Mucosa of rectum (tissue), 2 donors: ENCODE results near the gene SMC6.
A peak's percentile ranks its signal among the peaks of the same experiment; 100 is the strongest.

Experiments
- H3K27ac ChIP-seq, 2 donors: one replicate each; pipeline ENCODE4 v1.7.0; 2013; ENCODE audit warnings: inconsistent platforms in 2 of 2, low read depth in 2 of 2, low read length in 2 of 2
- H3K27me3 ChIP-seq, 2 donors: one replicate each; pipeline ENCODE4 v1.7.0; 2013; ENCODE audit warnings: low read length in 2 of 2; ENCODE audit not compliant: control insufficient read depth in 2 of 2, insufficient read depth in 2 of 2
- H3K36me3 ChIP-seq, 2 donors: one replicate each; pipeline ENCODE4 v1.7.0; 2013; ENCODE audit warnings: low read length in 2 of 2; ENCODE audit not compliant: control insufficient read depth in 2 of 2, insufficient read depth in 2 of 2
- H3K4me1 ChIP-seq, 2 donors: one replicate each; pipeline ENCODE4 v1.7.0; 2013; ENCODE audit warnings: low read length in 2 of 2, mild to moderate bottlenecking in 1 of 2; ENCODE audit not compliant: control insufficient read depth in 2 of 2, insufficient read depth in 2 of 2
- H3K4me3 ChIP-seq, 2 donors: one replicate each; pipeline ENCODE4 v1.7.0; 2013; ENCODE audit warnings: low read length in 2 of 2
- H3K9ac ChIP-seq, 2 donors: one replicate each; pipeline ENCODE4 v1.7.0; 2013; ENCODE audit warnings: low read length in 2 of 2, low read depth in 1 of 2, mild to moderate bottlenecking in 1 of 2
- H3K9me3 ChIP-seq, 2 donors: one replicate each; pipeline ENCODE4 v1.7.0; 2013; ENCODE audit warnings: low read length in 2 of 2; ENCODE audit not compliant: control insufficient read depth in 2 of 2
- donor health status: healthy.
- donor health status: Normal muscosa, but diverticular disease.

The SMC6 gene

GRCh38 chr2:17658251-17658843 lies 95.3 kb downstream of the SMC6 start:
- Histone ChIP-seq H3K27me3 (no peaks in the 10 kb centered on the region), H3K4me1 (no peaks in the 10 kb centered on the region), H3K9ac (no peak overlapping the region), H3K9me3 (no peaks in the 10 kb centered on the region), H3K27ac (no peak overlapping the region), H3K4me3 (no peak overlapping the region), H3K36me3 (peaks cover 0 to 4% of the 10 kb centered on the region in 2 donors)

- Histone ChIP-seq H3K9me3 (no peaks in the 10 kb centered on the region), H3K27ac (no peak overlapping the region), H3K36me3 (peaks cover 0 to 4% of the 10 kb centered on the region in 2 donors), H3K4me3 (no peak overlapping the region), H3K9ac (no peak overlapping the region), H3K4me1 (no peaks in the 10 kb centered on the region), H3K27me3 (no peaks in the 10 kb centered on the region)
Measured at GRCh38 chr2:17657759-17658158, 95.9 kb downstream of the SMC6 start.

DNA sequence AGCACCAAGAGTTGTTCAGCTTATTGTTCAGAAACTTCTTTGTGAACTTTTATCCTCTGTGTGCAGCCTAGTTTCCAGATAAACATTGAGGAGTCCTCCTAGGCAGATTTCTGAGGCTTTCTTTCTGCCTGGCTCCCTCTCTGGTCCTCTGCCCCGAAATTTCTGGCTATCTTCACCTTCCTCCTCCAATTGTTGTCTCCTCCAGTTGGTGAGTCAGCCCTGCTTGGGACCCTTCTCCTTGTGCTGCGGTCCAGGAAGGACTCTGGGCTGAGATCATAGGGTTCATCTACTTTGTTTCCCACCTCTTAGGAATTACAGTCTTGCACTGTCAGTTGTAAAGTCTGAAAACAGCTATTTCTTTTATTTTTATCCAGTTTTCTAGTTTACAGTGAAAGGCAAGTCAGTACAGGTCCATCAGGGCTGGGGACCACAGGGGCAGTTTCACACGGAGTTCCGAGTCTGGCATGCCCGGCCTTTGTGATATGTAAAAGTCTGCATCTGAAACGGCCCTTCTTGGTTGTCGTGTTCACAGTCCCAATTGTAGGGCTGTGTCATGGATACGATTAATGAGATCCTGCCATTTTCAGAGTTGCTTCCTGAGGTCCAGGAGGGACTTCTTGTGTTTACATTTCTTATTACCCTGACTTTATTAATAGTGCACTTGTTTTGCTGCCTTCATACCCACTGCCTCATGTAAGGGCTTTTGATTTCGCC lies 100.8 kb downstream of the SMC6 start:
- Histone ChIP-seq H3K36me3 (peaks cover 0 to 3% of the 10 kb centered on the region in 2 donors), H3K27ac (no peak overlapping the region), H3K4me1 (peaks cover 0 to 3% of the 10 kb centered on the region in 2 donors), H3K9me3 (no peaks in the 10 kb centered on the region), H3K9ac (no peak overlapping the region), H3K27me3 (no peaks in the 10 kb centered on the region), H3K4me3 (no peak overlapping the region)

DNA sequence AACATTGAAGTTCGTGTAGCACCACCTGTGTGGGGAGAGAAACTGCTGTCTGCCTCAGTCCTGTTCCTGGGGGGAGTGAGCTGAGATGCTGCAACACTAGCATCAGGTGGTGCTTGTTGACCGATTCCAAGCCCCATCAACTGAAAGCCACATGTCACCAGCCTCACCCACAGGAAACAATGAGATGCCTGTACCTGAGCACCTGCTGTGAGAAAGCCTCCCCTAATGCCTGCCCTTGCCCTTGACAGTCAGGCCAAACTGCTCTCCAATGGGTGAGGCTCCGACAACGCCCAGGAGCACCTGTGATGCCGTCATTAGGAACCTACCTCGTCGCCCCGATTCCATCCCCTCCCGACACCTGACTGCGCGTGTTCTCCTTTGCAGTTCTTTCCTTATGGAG lies 104.6 kb downstream of the SMC6 start:
- H3K27ac ChIP-seq = peak overlapping the region; percentile 44 to 53
- H3K27me3 ChIP-seq = no peaks in the 10 kb centered on the region
- H3K9ac ChIP-seq = no peak overlapping the region
- H3K36me3 ChIP-seq = peaks cover 0 to 3% of the 10 kb centered on the region in 2 donors
- H3K4me3 ChIP-seq = no peak overlapping the region
- H3K9me3 ChIP-seq = no peaks in the 10 kb centered on the region
- H3K4me1 ChIP-seq = peaks cover 0 to 24% of the 10 kb centered on the region in 2 donors

DNA sequence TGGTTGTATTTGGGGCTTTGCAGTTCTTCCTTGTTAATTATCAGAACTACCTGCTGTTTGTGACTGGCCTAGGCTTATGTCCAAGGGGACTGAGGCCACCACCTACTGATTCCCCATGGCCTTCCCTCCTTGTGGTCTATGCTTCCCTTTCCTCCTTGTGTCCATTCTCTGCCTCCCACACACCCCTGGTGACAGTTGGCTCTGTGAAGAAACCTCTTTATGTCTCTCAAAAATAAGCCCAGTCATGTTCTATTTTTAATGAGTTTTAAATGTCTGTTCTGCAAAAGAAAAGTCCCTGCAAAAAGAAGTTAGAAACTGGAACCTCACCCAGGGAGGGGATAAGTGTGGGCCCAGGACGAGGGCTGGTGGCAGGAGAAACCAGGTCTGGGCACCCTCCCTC lies 105.0 kb downstream of the SMC6 start:
- Histone ChIP-seq H3K27ac (peak overlapping the region; percentile 44 to 53), H3K36me3 (peaks cover 0 to 3% of the 10 kb centered on the region in 2 donors), H3K4me1 (peaks cover 0 to 24% of the 10 kb centered on the region in 2 donors), H3K4me3 (no peak overlapping the region), H3K9me3 (no peaks in the 10 kb centered on the region), H3K9ac (no peak overlapping the region), H3K27me3 (no peaks in the 10 kb centered on the region)

- Histone ChIP-seq H3K36me3 (no peaks in the 10 kb centered on the region), H3K9me3 (no peaks in the 10 kb centered on the region), H3K27me3 (no peaks in the 10 kb centered on the region), H3K9ac (peak overlapping the region in 1 of 2 donors; percentile 8), H3K4me3 (peak overlapping the region in 1 of 2 donors; percentile 23), H3K27ac (peak overlapping the region; percentile 62 to 66), H3K4me1 (peaks cover 0 to 24% of the 10 kb centered on the region in 2 donors)
Measured at GRCh38 chr2:17646838-17647701, 106.5 kb downstream of the SMC6 start.

DNA sequence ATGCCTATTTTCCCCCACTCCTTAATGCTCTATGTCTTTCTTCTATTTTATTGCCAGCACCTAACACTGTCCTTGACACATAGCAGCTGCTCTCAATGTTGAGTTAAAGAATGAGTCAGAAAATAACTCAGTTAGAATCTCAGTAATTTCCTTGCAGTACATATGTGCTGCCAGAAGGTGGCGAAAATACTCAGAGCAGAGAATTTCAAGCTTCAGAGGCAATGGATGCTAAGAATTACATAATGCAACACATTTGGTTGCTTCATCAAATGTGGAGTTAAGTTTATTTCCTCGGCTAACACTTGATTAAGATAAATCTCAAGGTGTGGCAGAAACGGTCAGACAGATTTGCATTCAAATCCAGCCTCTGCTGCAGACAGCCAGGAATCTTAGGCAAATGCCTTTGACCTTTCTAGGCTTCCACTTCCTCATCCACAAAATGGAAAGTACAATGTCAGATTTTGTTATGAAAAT lies 107.5 kb downstream of the SMC6 start:
- H3K9me3 ChIP-seq = no peaks in the 10 kb centered on the region
- peak overlapping the region in 1 of 2 donors; percentile 3 for H3K9ac ChIP-seq
- H3K4me3 ChIP-seq = no peak overlapping the region
- H3K36me3 ChIP-seq = no peaks in the 10 kb centered on the region
- peaks cover 0 to 24% of the 10 kb centered on the region in 2 donors for H3K4me1 ChIP-seq
- no peaks in the 10 kb centered on the region for H3K27me3 ChIP-seq
- H3K27ac ChIP-seq = peak overlapping the region; percentile 43 to 66

DNA sequence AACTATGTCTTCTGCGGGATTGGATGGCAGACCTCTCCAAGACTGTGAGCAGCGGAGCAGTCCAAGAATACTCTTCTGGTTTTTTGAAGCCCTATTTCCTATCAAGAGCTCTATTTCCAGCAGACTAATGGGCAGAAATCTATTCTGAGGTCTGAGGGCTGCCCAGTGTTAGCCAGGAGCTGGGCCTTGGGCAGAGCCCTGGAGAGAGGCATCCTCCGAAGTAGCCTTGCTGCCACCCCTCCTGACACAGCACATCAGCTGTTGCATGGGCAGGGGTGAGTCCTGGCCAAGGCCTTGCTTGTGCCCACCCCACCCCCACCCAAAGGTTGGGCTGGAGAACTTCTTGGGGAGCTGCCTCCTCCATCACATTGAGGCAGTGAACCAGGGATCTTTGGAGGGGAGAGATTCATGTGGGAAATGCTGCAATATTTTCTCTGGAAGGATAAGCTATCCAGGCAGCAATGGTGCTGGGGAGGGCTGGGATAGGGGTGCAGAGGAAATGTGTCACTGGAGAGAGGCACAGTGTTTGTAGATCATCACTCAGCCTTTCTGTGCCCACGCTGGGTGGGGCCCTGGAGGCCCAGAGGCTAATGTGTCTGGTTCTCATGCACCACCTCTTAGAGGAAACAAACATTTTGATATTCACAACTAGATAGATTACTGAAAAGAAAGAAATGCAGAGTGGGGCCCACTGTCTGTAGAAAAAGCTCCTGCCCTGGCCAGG lies 108.5 kb downstream of the SMC6 start:
- Histone ChIP-seq H3K4me1 (peaks cover 0 to 24% of the 10 kb centered on the region in 2 donors), H3K27ac (no peak overlapping the region), H3K27me3 (no peaks in the 10 kb centered on the region), H3K4me3 (no peak overlapping the region), H3K9ac (no peak overlapping the region), H3K36me3 (no peaks in the 10 kb centered on the region), H3K9me3 (no peaks in the 10 kb centered on the region)

- H3K27ac ChIP-seq = no peak overlapping the region
- H3K27me3 ChIP-seq = no peaks in the 10 kb centered on the region
- no peaks in the 10 kb centered on the region for H3K36me3 ChIP-seq
- no peak overlapping the region for H3K9ac ChIP-seq
- no peaks in the 10 kb centered on the region for H3K9me3 ChIP-seq
- H3K4me3 ChIP-seq = no peak overlapping the region
- H3K4me1 ChIP-seq = peaks cover 0 to 21% of the 10 kb centered on the region in 2 donors
Measured at GRCh38 chr2:17643031-17643615, 110.5 kb downstream of the SMC6 start.
